ENCODE data around the gene NEMF. TPM values are rescaled to one million over a fixed set of nuclear protein-coding genes. Genes with fewer than 3 reads are reported as not detected.
A peak's percentile ranks its signal among the peaks of the same experiment; 100 is the strongest.

The NEMF gene
- total RNA-seq, 1 experiment from 2014 or later: 54.0 TPM

DNA sequence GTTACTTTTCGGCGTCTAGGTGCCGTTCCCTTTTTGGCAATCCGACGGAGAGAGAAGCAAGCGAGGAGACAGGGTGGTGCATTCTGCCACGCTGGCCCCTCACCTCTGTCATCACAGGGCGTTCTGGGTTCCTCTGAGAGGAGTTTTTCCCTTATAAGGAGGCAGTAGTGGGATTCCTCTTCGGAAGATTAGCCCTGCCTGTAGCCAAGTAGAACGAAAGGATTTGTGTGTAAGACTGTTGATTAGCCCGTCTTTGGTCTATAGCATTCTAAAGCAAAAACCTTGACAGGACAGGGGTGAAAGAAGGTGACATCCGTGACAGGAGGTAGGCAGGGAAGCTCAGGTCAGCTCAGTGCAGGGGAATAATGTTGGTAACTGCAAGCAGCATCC lies 9.1 kb upstream of the NEMF start:
- Histone ChIP-seq H2AFZ (ENCODE audit: low read length) (peak overlapping the region; percentile 91), H3K4me1 (ENCODE audit: insufficient read depth, low read length) (peaks cover 20% of the 10 kb centered on the region), H3K36me3 (ENCODE audit: low read depth, low read length) (no peaks in the 10 kb centered on the region; the same call in 1 of the 2 replicates), H4K20me1 (ENCODE audit: low read length) (no peaks in the 10 kb centered on the region), H3K4me3 (ENCODE audit: low read length) (peak overlapping the region; percentile 73), H3K27me3 (ENCODE audit: low read length) (no peaks in the 10 kb centered on the region), H3K79me2 (ENCODE audit: low read length) (peaks cover 4% of the 10 kb centered on the region; the same call in 1 of the 2 replicates), H3F3A (ENCODE audit: low read length, unreplicated experiment) (peaks cover 3% of the 10 kb centered on the region), H3K9me2 (replicated peaks; ENCODE audit: low read length) (no peaks in the 10 kb centered on the region), H3K27ac (ENCODE audit: low read length) (peak overlapping the region; percentile 66), H3K4me2 (ENCODE audit: low read length) (peak overlapping the region; percentile 80), H3K9ac (ENCODE audit: low read length) (peak overlapping the region; percentile 76), H3K9me3 (ENCODE audit: low read length) (no peaks in the 10 kb centered on the region)
- peak; percentile 68 for DNase-seq
- TF ChIP-seq EZH2phosphoT487 (IDR thresholded peaks at IDR 0.05; ENCODE audit: borderline replicate concordance, low read length): no peak
- TF ChIP-seq, protein P1, sequence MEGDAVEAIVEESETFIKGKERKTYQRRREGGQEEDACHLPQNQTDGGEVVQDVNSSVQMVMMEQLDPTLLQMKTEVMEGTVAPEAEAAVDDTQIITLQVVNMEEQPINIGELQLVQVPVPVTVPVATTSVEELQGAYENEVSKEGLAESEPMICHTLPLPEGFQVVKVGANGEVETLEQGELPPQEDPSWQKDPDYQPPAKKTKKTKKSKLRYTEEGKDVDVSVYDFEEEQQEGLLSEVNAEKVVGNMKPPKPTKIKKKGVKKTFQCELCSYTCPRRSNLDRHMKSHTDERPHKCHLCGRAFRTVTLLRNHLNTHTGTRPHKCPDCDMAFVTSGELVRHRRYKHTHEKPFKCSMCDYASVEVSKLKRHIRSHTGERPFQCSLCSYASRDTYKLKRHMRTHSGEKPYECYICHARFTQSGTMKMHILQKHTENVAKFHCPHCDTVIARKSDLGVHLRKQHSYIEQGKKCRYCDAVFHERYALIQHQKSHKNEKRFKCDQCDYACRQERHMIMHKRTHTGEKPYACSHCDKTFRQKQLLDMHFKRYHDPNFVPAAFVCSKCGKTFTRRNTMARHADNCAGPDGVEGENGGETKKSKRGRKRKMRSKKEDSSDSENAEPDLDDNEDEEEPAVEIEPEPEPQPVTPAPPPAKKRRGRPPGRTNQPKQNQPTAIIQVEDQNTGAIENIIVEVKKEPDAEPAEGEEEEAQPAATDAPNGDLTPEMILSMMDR (conservative IDR thresholded peaks at IDR 0.05; ENCODE audit: low read depth, low read length): no peak
- TF ChIP-seq EZH2 (IDR thresholded peaks at IDR 0.05; ENCODE audit: low read length, unreplicated experiment): no peak
- peak; percentile 21 for ATAC-seq
- intact Hi-C loops (cut with micrococcal nuclease): loop anchor here (1.0 to 5.0 kb wide), 8 partner anchors 8 to 451 kb away; partner anchors contain the start of genes DMAC2L, L2HGDH and SOS2
- POLR2A ChIA-PET (ENCODE audit: unreplicated experiment): interaction anchor here (0.5 to 1.7 kb wide), 5 partner anchors 10 to 248 kb away, joined by 3 to 6 read pairs (median 5); no protein-coding TSS in a partner anchor
- BruUV-seq (replicated peaks): no TSS peak
- CTCF ChIA-PET: interaction anchor here (0.5 to 3.1 kb wide), 22 partner anchors 8 to 1060 kb away, joined by 3 to 45 read pairs (median 6); partner anchors contain the start of genes DNAAF2 and NEMF

DNA sequence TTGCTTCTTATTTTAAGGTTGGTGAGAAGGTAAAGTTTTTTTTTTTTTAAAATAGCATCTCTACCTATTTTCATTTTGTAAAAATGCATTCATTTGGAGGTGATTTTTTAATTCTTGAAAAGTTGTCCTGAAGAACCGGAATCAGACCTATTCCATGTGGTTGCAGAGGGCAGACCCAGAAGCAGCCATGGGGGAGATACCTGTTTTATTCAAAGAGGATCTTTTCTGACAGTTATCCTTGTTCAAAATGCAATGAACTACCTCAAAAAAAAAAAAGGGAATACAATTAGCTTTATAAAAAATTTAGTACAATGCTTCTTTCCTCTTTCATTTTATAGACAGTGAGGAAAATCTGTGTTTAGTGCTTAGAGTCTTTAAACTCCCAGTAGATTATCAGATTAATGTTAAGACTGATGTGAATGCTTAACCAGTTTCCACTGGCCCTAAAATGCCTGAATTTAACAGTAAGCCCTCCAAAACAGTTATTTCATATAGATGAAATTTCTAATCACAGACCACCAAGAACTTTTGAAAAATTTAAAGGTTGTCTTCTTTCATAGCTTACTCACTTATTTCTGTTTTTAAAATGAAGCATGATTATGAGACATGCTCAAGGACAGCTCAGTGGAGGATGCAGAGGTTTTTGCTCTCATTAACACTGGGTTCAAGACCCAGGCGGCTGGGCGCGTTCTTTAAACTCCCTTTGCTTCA lies 8.6 kb upstream of the NEMF start:
- Histone ChIP-seq H3K4me3 (ENCODE audit: low read length) (peak overlapping the region; percentile 73), H3K9ac (ENCODE audit: low read length) (peak overlapping the region; percentile 76), H3K27ac (ENCODE audit: low read length) (peak overlapping the region; percentile 66), H3K79me2 (ENCODE audit: low read length) (peaks cover 4% of the 10 kb centered on the region; the same call in 1 of the 2 replicates), H3K27me3 (ENCODE audit: low read length) (no peaks in the 10 kb centered on the region), H3K4me2 (ENCODE audit: low read length) (peak overlapping the region; percentile 80), H2AFZ (ENCODE audit: low read length) (peak overlapping the region; percentile 91), H3F3A (ENCODE audit: low read length, unreplicated experiment) (peaks cover 3% of the 10 kb centered on the region), H3K9me3 (ENCODE audit: low read length) (no peaks in the 10 kb centered on the region), H3K36me3 (ENCODE audit: low read depth, low read length) (no peaks in the 10 kb centered on the region; the same call in 1 of the 2 replicates), H3K9me2 (replicated peaks; ENCODE audit: low read length) (no peaks in the 10 kb centered on the region), H4K20me1 (ENCODE audit: low read length) (no peaks in the 10 kb centered on the region), H3K4me1 (ENCODE audit: insufficient read depth, low read length) (peaks cover 20% of the 10 kb centered on the region)
- no peak for DNase-seq
- no TSS peak for BruUV-seq (replicated peaks)
- ChIA-PET POLR2A (ENCODE audit: unreplicated experiment) (interaction anchor here (0.6 to 0.8 kb wide), 2 partner anchors 8 to 9 kb away, joined by 3 to 5 read pairs; partner anchors contain the start of gene NEMF), CTCF (interaction anchor here (0.5 to 3.1 kb wide), 8 partner anchors 7 to 1061 kb away, joined by 3 to 45 read pairs (median 8); partner anchors contain the start of gene NEMF)
- TF ChIP-seq EZH2phosphoT487 (IDR thresholded peaks at IDR 0.05; ENCODE audit: borderline replicate concordance, low read length): no peak
- no peak for TF ChIP-seq EZH2 (IDR thresholded peaks at IDR 0.05; ENCODE audit: low read length, unreplicated experiment)
- TF ChIP-seq, protein P1 (conservative IDR thresholded peaks at IDR 0.05; ENCODE audit: low read depth, low read length): no peak
- intact Hi-C loops (cut with micrococcal nuclease): loop anchor here (1.0 to 5.0 kb wide), 2 partner anchors 8 to 451 kb away; partner anchors contain the start of genes DMAC2L and L2HGDH
- no peak for ATAC-seq
